Neural progenitor cell (in vitro differentiated cells): ENCODE results near the gene SPOCK3. TPM values are rescaled to one million over a fixed set of nuclear protein-coding genes. Genes with fewer than 3 reads are reported as not detected.
"Not testable (repeated sequence)": the region's sequence is repeated elsewhere in the genome, so short reads cannot be mapped to it uniquely, and the experiment has no call there.

Experiments used
- DNase-seq: peaks from one replicate; pipeline ENCODE4 v3.0.0-alpha.2; 2016; ENCODE audit warnings: low spot score
- H2AFZ ChIP-seq: fragments of 200-600 bp; sonication (generic); replicated peaks from 2 replicates; pipeline ENCODE4 v1.6.1; 2016; ENCODE audit warnings: antibody characterized with exemption
- H3F3A ChIP-seq: fragments of 200-600 bp; sonication (generic); 2 replicates; pipeline ENCODE4 v1.6.1; 2016; ENCODE audit warnings: antibody characterized with exemption, low read depth
- H3K27ac ChIP-seq: fragments of 200-600 bp; sonication (generic); 2 replicates; pipeline ENCODE4 v1.5.1; 2016; ENCODE audit warnings: mild to moderate bottlenecking
- H3K27me3 ChIP-seq: fragments of 200-600 bp; sonication (generic); 2 replicates; pipeline ENCODE4 v1.6.1; 2016; ENCODE audit warnings: mild to moderate bottlenecking, moderate library complexity
- H3K36me3 ChIP-seq: fragments of 200-600 bp; sonication (generic); 2 replicates; pipeline ENCODE4 v1.5.1; 2016
- H3K4me1 ChIP-seq: fragments of 200-600 bp; sonication (generic); 2 replicates; pipeline ENCODE4 v1.6.1; 2016; ENCODE audit warnings: mixed run types
- H3K4me2 ChIP-seq: fragments of 200-600 bp; sonication (generic); 2 replicates; pipeline ENCODE4 v1.6.1; 2016
- H3K4me3 ChIP-seq: fragments of 200-600 bp; sonication (generic); 2 replicates; pipeline ENCODE4 v1.5.1; 2016
- H3K79me2 ChIP-seq: fragments of 200-600 bp; sonication (generic); 2 replicates; pipeline ENCODE4 v1.6.1; 2016; ENCODE audit warnings: low read depth
- H3K9ac ChIP-seq: fragments of 200-600 bp; sonication (generic); 2 replicates; pipeline ENCODE4 v1.6.1; 2016
- H3K9me3 ChIP-seq: fragments of 200-600 bp; sonication (generic); 2 replicates; pipeline ENCODE4 v1.5.1; 2016; ENCODE audit warnings: low read depth
- H4K20me1 ChIP-seq: fragments of 200-600 bp; sonication (generic); 2 replicates; pipeline ENCODE4 v1.6.1; 2016; ENCODE audit warnings: low read depth
- H3K27ac Mint-ChIP-seq: 3 replicates; pipeline ENCODE4 v1.8.0; 2021; ENCODE audit warnings: mixed read lengths
- H3K27me3 Mint-ChIP-seq: 2 replicates; pipeline ENCODE4 v1.8.0; 2022; ENCODE audit warnings: low read depth, mild to moderate bottlenecking, inconsistent platforms, moderate library complexity, mixed read lengths; ENCODE audit not compliant: insufficient read depth
- H3K36me3 Mint-ChIP-seq: 3 replicates; pipeline ENCODE4 v1.8.0; 2021; ENCODE audit warnings: mixed read lengths
- H3K4me1 Mint-ChIP-seq: 3 replicates; pipeline ENCODE4 v1.8.0; 2021; ENCODE audit warnings: mixed read lengths
- H3K4me3 Mint-ChIP-seq: 3 replicates; pipeline ENCODE4 v1.8.0; 2021; ENCODE audit warnings: mild to moderate bottlenecking, moderate library complexity, mixed read lengths
- H3K9me3 Mint-ChIP-seq: 3 replicates; pipeline ENCODE4 v1.8.0; 2020; ENCODE audit warnings: mixed read lengths
- CTCF ChIP-seq: fragments of 200-600 bp; sonication (generic); IDR thresholded peaks from 2 replicates; pipeline ENCODE4 v1.5.1; 2017; ENCODE audit warnings: antibody characterized with exemption, mild to moderate bottlenecking
- EZH2 ChIP-seq: fragments of 200-600 bp; sonication (generic); IDR thresholded peaks from 2 replicates; pipeline ENCODE4 v1.6.1; 2017; ENCODE audit warnings: antibody characterized with exemption, mild to moderate bottlenecking, moderate library complexity
- EZH2phosphoT487 ChIP-seq: fragments of 200-600 bp; sonication (generic); IDR thresholded peaks from 2 replicates; pipeline ENCODE4 v1.6.1; 2017; ENCODE audit warnings: antibody characterized with exemption
- total RNA-seq: library from RNA; depleted of rRNA; stranded (reverse); fragments of >200 nt; gene quantifications from 2 replicates; pipeline ENCODE4 v1.2.3, GENCODE V29; 2015; ENCODE audit warnings: low replicate concordance

Gene SPOCK3
- total RNA-seq, 1 donor from 2014 or later, result 0.21 TPM

GRCh38 chr4:166862032-166862431, 372.3 kb downstream of the SPOCK3 start:
- H3K36me3 Mint-ChIP-seq, result no peaks in the 10 kb centered on the region
- no peak overlapping the region for H3K4me3 ChIP-seq
- no peaks in the 10 kb centered on the region for H3K27me3 ChIP-seq
- TF ChIP-seq EZH2, result no peak
- no peak for TF ChIP-seq CTCF
- TF ChIP-seq EZH2phosphoT487, result no peak
- H4K20me1 ChIP-seq, result no peaks in the 10 kb centered on the region
- DNase-seq, result no peak
- H3K9me3 Mint-ChIP-seq, result no peaks in the 10 kb centered on the region
- H3K36me3 ChIP-seq, result no peaks in the 10 kb centered on the region
- H3K27ac Mint-ChIP-seq, result no peak overlapping the region
- no peak overlapping the region for H3K9ac ChIP-seq
- no peaks in the 10 kb centered on the region for H3F3A ChIP-seq
- H3K4me2 ChIP-seq, result no peak overlapping the region
- H3K4me1 Mint-ChIP-seq, result no peaks in the 10 kb centered on the region
- H3K4me3 Mint-ChIP-seq, result no peak overlapping the region
- H3K9me3 ChIP-seq, result no peaks in the 10 kb centered on the region
- H2AFZ ChIP-seq, result no peak overlapping the region
- no peaks in the 10 kb centered on the region for H3K79me2 ChIP-seq
- H3K27me3 Mint-ChIP-seq, result peaks cover 5% of the 10 kb centered on the region
- H3K27ac ChIP-seq, result no peak overlapping the region
- no peaks in the 10 kb centered on the region for H3K4me1 ChIP-seq

GRCh38 chr4:166850398-166850797, 383.9 kb downstream of the SPOCK3 start:
- not testable (repeated sequence) for H4K20me1 ChIP-seq, H3K36me3 Mint-ChIP-seq, H3K27me3 Mint-ChIP-seq, H3K4me1 Mint-ChIP-seq, H3K27ac Mint-ChIP-seq, H3K9me3 Mint-ChIP-seq, H3F3A ChIP-seq, H3K4me3 Mint-ChIP-seq, H3K4me1 ChIP-seq, H3K4me2 ChIP-seq, H3K27ac ChIP-seq, H3K9me3 ChIP-seq, H2AFZ ChIP-seq, H3K9ac ChIP-seq, DNase-seq, H3K79me2 ChIP-seq, H3K36me3 ChIP-seq, H3K27me3 ChIP-seq, H3K4me3 ChIP-seq

GRCh38 chr4:166846939-166847338, 387.4 kb downstream of the SPOCK3 start:
- H3K9ac ChIP-seq, result no peak overlapping the region
- H3K27ac Mint-ChIP-seq, result no peak overlapping the region
- H3K4me1 Mint-ChIP-seq, result no peaks in the 10 kb centered on the region
- TF ChIP-seq CTCF, result no peak
- no peak for TF ChIP-seq EZH2
- no peak for TF ChIP-seq EZH2phosphoT487
- H3K27me3 Mint-ChIP-seq, result peaks cover 2% of the 10 kb centered on the region
- no peak overlapping the region for H3K4me2 ChIP-seq
- H3K27me3 ChIP-seq, result no peaks in the 10 kb centered on the region
- no peaks in the 10 kb centered on the region for H3K79me2 ChIP-seq
- H3K9me3 ChIP-seq, result no peaks in the 10 kb centered on the region
- H3K4me1 ChIP-seq, result no peaks in the 10 kb centered on the region
- no peak overlapping the region for H2AFZ ChIP-seq
- no peak overlapping the region for H3K4me3 ChIP-seq
- no peak overlapping the region for H3K27ac ChIP-seq
- no peaks in the 10 kb centered on the region for H3K36me3 Mint-ChIP-seq
- DNase-seq, result no peak
- H3F3A ChIP-seq, result no peaks in the 10 kb centered on the region
- H3K36me3 ChIP-seq, result no peaks in the 10 kb centered on the region
- no peak overlapping the region for H3K4me3 Mint-ChIP-seq
- peaks cover 3% of the 10 kb centered on the region for H3K9me3 Mint-ChIP-seq
- H4K20me1 ChIP-seq, result no peaks in the 10 kb centered on the region

- H3K79me2 ChIP-seq, result no peaks in the 10 kb centered on the region
- H3K36me3 Mint-ChIP-seq, result no peaks in the 10 kb centered on the region
- no peak overlapping the region for H3K27ac ChIP-seq
- H3K27me3 Mint-ChIP-seq, result no peaks in the 10 kb centered on the region
- TF ChIP-seq EZH2phosphoT487, result no peak
- TF ChIP-seq EZH2, result no peak
- no peak for TF ChIP-seq CTCF
- no peaks in the 10 kb centered on the region for H3F3A ChIP-seq
- H4K20me1 ChIP-seq, result no peaks in the 10 kb centered on the region
- no peak overlapping the region for H3K4me3 Mint-ChIP-seq
- H3K4me2 ChIP-seq, result no peak overlapping the region
- H3K9me3 ChIP-seq, result no peaks in the 10 kb centered on the region
- no peaks in the 10 kb centered on the region for H3K36me3 ChIP-seq
- no peak overlapping the region for H3K27ac Mint-ChIP-seq
- H3K4me1 ChIP-seq, result no peaks in the 10 kb centered on the region
- H3K9ac ChIP-seq, result no peak overlapping the region
- H3K9me3 Mint-ChIP-seq, result no peaks in the 10 kb centered on the region
- no peaks in the 10 kb centered on the region for H3K4me1 Mint-ChIP-seq
- no peak for DNase-seq
- H3K27me3 ChIP-seq, result no peaks in the 10 kb centered on the region
- H3K4me3 ChIP-seq, result no peak overlapping the region
- H2AFZ ChIP-seq, result no peak overlapping the region
Measured at GRCh38 chr4:166842795-166843261, 391.5 kb downstream of the SPOCK3 start.
